K562 treated with DMSO at 1 percent for 48 hours (cell line): Measurements from ENCODE around the gene TXNDC5. TPM values are rescaled to one million over a fixed set of nuclear protein-coding genes. Genes with fewer than 3 reads are reported as not detected.

ENCODE experiments used
- total RNA-seq: library from RNA; unstranded; fragments of 300-600 nt; gene quantifications from 2 replicates; pipeline ENCODE4 v1.2.3, GENCODE V29; 2022; ENCODE audit warnings: low replicate concordance; ENCODE audit errors: extremely low read depth

Gene TXNDC5
- not detected in 2 replicates for total RNA-seq

GRCh38 chr6:7910654-7911344 lies at the start of gene TXNDC5:
TXNDC5 (minus strand) TSS chr6:7910788; CDS start chr6:7910776, 12 bp downstream.

Other genes with a start within 250 kb of the TXNDC5 start
- gene BMP6, start 184.7 kb downstream of the TXNDC5 start, total RNA-seq = not detected in 2 replicates
- not detected in 2 replicates for gene BLOC1S5, start 153.6 kb upstream of the TXNDC5 start, total RNA-seq
- gene EEF1E1, start 191.8 kb upstream of the TXNDC5 start, total RNA-seq = not detected in 2 replicates